ENCODE data around the gene SLC25A13.

Gene SLC25A13

GRCh38 chr7:96219378-96220130 lies 102.3 kb downstream of the SLC25A13 start:
- Histone ChIP-seq H3K4me1 (ENCODE audit: control insufficient read depth in 1 of 2, insufficient read depth in 1 of 2, low read depth in 1 of 2, low read length in 1 of 2) (peaks cover 0 to under 1% of the 10 kb centered on the region in 2 experiments), H3K9me3 (no peaks in the 10 kb centered on the region), H3K36me3 (no peaks in the 10 kb centered on the region), H3K27me3 (no peaks in the 10 kb centered on the region), H3K4me3 (ENCODE audit: low read depth in 1 of 2, low read length in 1 of 2) (no peak overlapping the region), H3K27ac (no peak overlapping the region)
- TF ChIP-seq, protein P1, sequence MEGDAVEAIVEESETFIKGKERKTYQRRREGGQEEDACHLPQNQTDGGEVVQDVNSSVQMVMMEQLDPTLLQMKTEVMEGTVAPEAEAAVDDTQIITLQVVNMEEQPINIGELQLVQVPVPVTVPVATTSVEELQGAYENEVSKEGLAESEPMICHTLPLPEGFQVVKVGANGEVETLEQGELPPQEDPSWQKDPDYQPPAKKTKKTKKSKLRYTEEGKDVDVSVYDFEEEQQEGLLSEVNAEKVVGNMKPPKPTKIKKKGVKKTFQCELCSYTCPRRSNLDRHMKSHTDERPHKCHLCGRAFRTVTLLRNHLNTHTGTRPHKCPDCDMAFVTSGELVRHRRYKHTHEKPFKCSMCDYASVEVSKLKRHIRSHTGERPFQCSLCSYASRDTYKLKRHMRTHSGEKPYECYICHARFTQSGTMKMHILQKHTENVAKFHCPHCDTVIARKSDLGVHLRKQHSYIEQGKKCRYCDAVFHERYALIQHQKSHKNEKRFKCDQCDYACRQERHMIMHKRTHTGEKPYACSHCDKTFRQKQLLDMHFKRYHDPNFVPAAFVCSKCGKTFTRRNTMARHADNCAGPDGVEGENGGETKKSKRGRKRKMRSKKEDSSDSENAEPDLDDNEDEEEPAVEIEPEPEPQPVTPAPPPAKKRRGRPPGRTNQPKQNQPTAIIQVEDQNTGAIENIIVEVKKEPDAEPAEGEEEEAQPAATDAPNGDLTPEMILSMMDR (IDR thresholded peaks at IDR 0.05) = no peak

GRCh38 chr7:96218664-96219243 lies 103.1 kb downstream of the SLC25A13 start:
- Histone ChIP-seq H3K27me3 (no peaks in the 10 kb centered on the region), H3K9me3 (no peaks in the 10 kb centered on the region), H3K4me1 (ENCODE audit: control insufficient read depth in 1 of 2, insufficient read depth in 1 of 2, low read depth in 1 of 2, low read length in 1 of 2) (no peaks in the 10 kb centered on the region), H3K27ac (no peak overlapping the region), H3K4me3 (ENCODE audit: low read depth in 1 of 2, low read length in 1 of 2) (no peak overlapping the region), H3K36me3 (no peaks in the 10 kb centered on the region)
- TF ChIP-seq, protein P1 (IDR thresholded peaks at IDR 0.05) = no peak

GRCh38 chr7:96217147-96217546 lies 104.8 kb downstream of the SLC25A13 start:
- Histone ChIP-seq H3K9me3 (no peaks in the 10 kb centered on the region), H3K4me3 (ENCODE audit: low read depth in 1 of 2, low read length in 1 of 2) (no peak overlapping the region), H3K36me3 (no peaks in the 10 kb centered on the region), H3K27ac (no peak overlapping the region), H3K27me3 (no peaks in the 10 kb centered on the region), H3K4me1 (ENCODE audit: control insufficient read depth in 1 of 2, insufficient read depth in 1 of 2, low read depth in 1 of 2, low read length in 1 of 2) (no peaks in the 10 kb centered on the region)
- TF ChIP-seq, protein P1 (IDR thresholded peaks at IDR 0.05) = no peak

GRCh38 chr7:96216373-96216772 lies 105.5 kb downstream of the SLC25A13 start:
- H3K4me1 ChIP-seq (ENCODE audit: control insufficient read depth in 1 of 2, insufficient read depth in 1 of 2, low read depth in 1 of 2, low read length in 1 of 2) = no peaks in the 10 kb centered on the region
- no peaks in the 10 kb centered on the region for H3K27me3 ChIP-seq
- no peak overlapping the region for H3K27ac ChIP-seq
- TF ChIP-seq, protein P1 (IDR thresholded peaks at IDR 0.05) = no peak
- H3K4me3 ChIP-seq (ENCODE audit: low read depth in 1 of 2, low read length in 1 of 2) = no peak overlapping the region
- no peaks in the 10 kb centered on the region for H3K9me3 ChIP-seq
- H3K36me3 ChIP-seq = no peaks in the 10 kb centered on the region

DNA sequence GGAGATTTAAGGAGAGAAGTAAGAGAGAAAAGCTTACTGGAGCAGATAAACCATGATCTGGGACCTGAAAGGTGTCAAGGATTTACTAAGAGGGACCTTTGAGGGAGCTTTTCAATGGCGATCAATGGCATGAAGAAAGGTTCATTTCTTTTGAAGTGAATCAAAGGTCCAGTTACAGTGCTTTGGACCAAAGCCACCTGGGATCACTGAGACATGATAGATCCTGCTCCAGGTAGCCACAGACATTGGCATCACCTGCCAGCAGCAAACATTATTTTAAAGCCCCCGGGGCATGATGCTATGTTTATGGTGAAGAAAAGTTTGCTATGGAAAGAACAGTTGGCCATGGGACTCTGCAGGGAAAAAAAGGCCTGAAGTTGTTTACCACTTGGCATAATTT lies 109.4 kb downstream of the SLC25A13 start:
- no peaks in the 10 kb centered on the region for H3K4me1 ChIP-seq (ENCODE audit: control insufficient read depth in 1 of 2, insufficient read depth in 1 of 2, low read depth in 1 of 2, low read length in 1 of 2)
- no peaks in the 10 kb centered on the region for H3K9me3 ChIP-seq
- no peak overlapping the region for H3K4me3 ChIP-seq (ENCODE audit: low read depth in 1 of 2, low read length in 1 of 2)
- TF ChIP-seq, protein P1 (IDR thresholded peaks at IDR 0.05) = no peak
- peaks cover 12% of the 10 kb centered on the region for H3K36me3 ChIP-seq
- H3K27me3 ChIP-seq = no peaks in the 10 kb centered on the region
- no peak overlapping the region for H3K27ac ChIP-seq

Measured in neutrophil (primary cell).